ENCODE results near the gene SPP1.

DNA sequence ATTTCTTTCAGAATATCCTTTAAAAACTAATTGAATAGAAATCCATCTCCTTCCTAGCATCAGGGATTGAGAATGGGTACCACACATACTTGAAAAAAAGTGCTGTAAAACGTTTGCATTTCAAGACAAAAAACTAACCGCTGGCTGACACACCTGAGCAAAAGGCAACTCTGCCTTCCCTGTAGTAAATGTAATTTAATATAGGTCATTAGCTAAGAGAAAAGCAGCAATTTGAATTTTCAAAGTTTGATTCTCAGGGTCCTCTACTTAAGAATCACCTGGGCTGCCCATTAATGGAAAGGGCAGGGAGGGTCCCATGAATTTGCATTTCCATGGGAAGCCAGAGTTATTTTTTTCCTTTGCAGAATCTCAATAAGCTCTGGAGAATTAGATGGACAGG lies 40.5 kb upstream of the SPP1 start:
- TF ChIP-seq, protein P1, sequence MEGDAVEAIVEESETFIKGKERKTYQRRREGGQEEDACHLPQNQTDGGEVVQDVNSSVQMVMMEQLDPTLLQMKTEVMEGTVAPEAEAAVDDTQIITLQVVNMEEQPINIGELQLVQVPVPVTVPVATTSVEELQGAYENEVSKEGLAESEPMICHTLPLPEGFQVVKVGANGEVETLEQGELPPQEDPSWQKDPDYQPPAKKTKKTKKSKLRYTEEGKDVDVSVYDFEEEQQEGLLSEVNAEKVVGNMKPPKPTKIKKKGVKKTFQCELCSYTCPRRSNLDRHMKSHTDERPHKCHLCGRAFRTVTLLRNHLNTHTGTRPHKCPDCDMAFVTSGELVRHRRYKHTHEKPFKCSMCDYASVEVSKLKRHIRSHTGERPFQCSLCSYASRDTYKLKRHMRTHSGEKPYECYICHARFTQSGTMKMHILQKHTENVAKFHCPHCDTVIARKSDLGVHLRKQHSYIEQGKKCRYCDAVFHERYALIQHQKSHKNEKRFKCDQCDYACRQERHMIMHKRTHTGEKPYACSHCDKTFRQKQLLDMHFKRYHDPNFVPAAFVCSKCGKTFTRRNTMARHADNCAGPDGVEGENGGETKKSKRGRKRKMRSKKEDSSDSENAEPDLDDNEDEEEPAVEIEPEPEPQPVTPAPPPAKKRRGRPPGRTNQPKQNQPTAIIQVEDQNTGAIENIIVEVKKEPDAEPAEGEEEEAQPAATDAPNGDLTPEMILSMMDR (IDR thresholded peaks at IDR 0.05): no peak
- TF ChIP-seq POLR2A (IDR thresholded peaks at IDR 0.05): no peak
